WTC11 (cell line): ENCODE results near the gene UNC5A. TPM values are rescaled to one million over a fixed set of nuclear protein-coding genes. Genes with fewer than 3 reads are reported as not detected.
A peak's percentile ranks its signal among the peaks of the same experiment; 100 is the strongest.

Experiments
- ATAC-seq: fragments of 200-7000 bp; cut with Tn5 transposase; 2 replicates; pipeline ENCODE4 v1.10.0; 2021; ENCODE audit warnings: mild to moderate bottlenecking, moderate library complexity
- CTCF ChIA-PET: fragments of 300-600 bp; sonication (Branson Sonifier 250); formaldehyde crosslinking; loops from one replicate; lab custom pipeline; 2021; ENCODE audit warnings: antibody characterized with exemption; lab: Charles Lee
- POLR2A ChIA-PET: fragments of 350-600 bp; sonication (Branson Sonifier 250); formaldehyde crosslinking; loops from one replicate; lab custom pipeline; 2021; ENCODE audit warnings: antibody characterized with exemption; lab: Charles Lee
- DNase-seq: peaks from one replicate; pipeline ENCODE4 v3.0.0; 2021; ENCODE audit warnings: low spot score
- H3K27ac Mint-ChIP-seq: 2 replicates; pipeline ENCODE4 v1.8.0; 2021; ENCODE audit warnings: mixed read lengths
- H3K27me3 Mint-ChIP-seq: 2 replicates; pipeline ENCODE4 v1.8.0; 2021; ENCODE audit warnings: low read depth, mild to moderate bottlenecking, moderate library complexity, mixed read lengths
- H3K36me3 Mint-ChIP-seq: 2 replicates; pipeline ENCODE4 v1.8.0; 2021; ENCODE audit warnings: mixed read lengths
- H3K4me1 Mint-ChIP-seq: 2 replicates; pipeline ENCODE4 v1.8.0; 2022; ENCODE audit warnings: mixed read lengths
- H3K4me3 Mint-ChIP-seq: 2 replicates; pipeline ENCODE4 v1.8.0; 2021; ENCODE audit warnings: mild to moderate bottlenecking, moderate library complexity, mixed read lengths
- H3K9me3 Mint-ChIP-seq: 2 replicates; pipeline ENCODE4 v1.8.0; 2021; ENCODE audit warnings: mixed read lengths
- CBFB ChIP-seq: sonication (generic); formaldehyde crosslinking; IDR thresholded peaks from 2 replicates; pipeline ENCODE4 v1.8.1; 2022; ENCODE audit warnings: mild to moderate bottlenecking, low read depth, missing genetic modification reagents
- CREB1 ChIP-seq: sonication (generic); formaldehyde crosslinking; IDR thresholded peaks from 2 replicates; pipeline ENCODE4 v1.8.0; 2023; ENCODE audit warnings: mild to moderate bottlenecking, missing genetic modification reagents
- GRHL2 ChIP-seq: fragments of 250-450 bp; sonication (Bioruptor Pico); IDR thresholded peaks from 2 replicates; pipeline ENCODE4 v1.8.0; 2022; ENCODE audit warnings: mild to moderate bottlenecking, moderate library complexity; ENCODE audit not compliant: insufficient replicate concordance, severe bottlenecking
- NFYB ChIP-seq: sonication (generic); formaldehyde crosslinking; conservative IDR thresholded peaks from 2 replicates; pipeline ENCODE4 v1.8.0; 2022; ENCODE audit warnings: low read depth, missing genetic modification reagents
- PRDM15 ChIP-seq: sonication (generic); formaldehyde crosslinking; IDR thresholded peaks from 2 replicates; pipeline ENCODE4 v1.8.0; 2022; ENCODE audit warnings: missing genetic modification reagents
- TEAD4 ChIP-seq: sonication (generic); formaldehyde crosslinking; IDR thresholded peaks from 2 replicates; pipeline ENCODE4 v1.8.0; 2022; ENCODE audit warnings: mild to moderate bottlenecking, missing genetic modification reagents
- ZBTB21 ChIP-seq: sonication (generic); formaldehyde crosslinking; IDR thresholded peaks from 2 replicates; pipeline ENCODE4 v1.8.1; 2023; ENCODE audit warnings: mild to moderate bottlenecking, missing genetic modification reagents, borderline replicate concordance
- ZNF121 ChIP-seq: sonication (generic); formaldehyde crosslinking; IDR thresholded peaks from 2 replicates; pipeline ENCODE4 v1.8.0; 2023; ENCODE audit warnings: missing genetic modification reagents
- ZNF232 ChIP-seq: sonication (generic); formaldehyde crosslinking; IDR thresholded peaks from 2 replicates; pipeline ENCODE4 v1.8.0; 2022; ENCODE audit warnings: mild to moderate bottlenecking, missing genetic modification reagents
- total RNA-seq: library from RNA; stranded (reverse); gene quantifications from 3 replicates; pipeline ENCODE4 v1.2.3, GENCODE V29; 2021
- TF ChIP-seq, protein P1 (sequence below): sonication (generic); formaldehyde crosslinking; IDR thresholded peaks from 2 replicates; pipeline ENCODE4 v1.8.1; 2023; ENCODE audit warnings: mild to moderate bottlenecking, missing genetic modification reagents, moderate library complexity
- TF ChIP-seq, protein P2 (sequence below): sonication (generic); formaldehyde crosslinking; IDR thresholded peaks from 2 replicates; pipeline ENCODE4 v1.8.0; 2023; ENCODE audit warnings: missing genetic modification reagents, mild to moderate bottlenecking, borderline replicate concordance
- TF ChIP-seq, protein P3 (sequence below): sonication (generic); formaldehyde crosslinking; IDR thresholded peaks from 2 replicates; pipeline ENCODE4 v1.8.0; 2022; ENCODE audit warnings: mild to moderate bottlenecking, missing genetic modification reagents
- TF ChIP-seq, protein P4 (sequence below): sonication (generic); formaldehyde crosslinking; IDR thresholded peaks from 2 replicates; pipeline ENCODE4 v1.8.0; 2022; ENCODE audit warnings: mild to moderate bottlenecking, missing genetic modification reagents
- TF ChIP-seq, protein P5 (sequence below): sonication (generic); formaldehyde crosslinking; IDR thresholded peaks from 2 replicates; pipeline ENCODE4 v1.8.1; 2023; ENCODE audit warnings: mild to moderate bottlenecking, missing genetic modification reagents

Gene UNC5A
- total RNA-seq, 1 experiment from 2014 or later: 10.2 TPM

GRCh38 chr5:176823869-176824412, 13.6 kb downstream of the UNC5A start:
- Mint-ChIP-seq H3K27ac (no peak overlapping the region), H3K36me3 (no peaks in the 10 kb centered on the region), H3K27me3 (no peaks in the 10 kb centered on the region; the same call in 1 of the 2 replicates), H3K4me1 (peaks cover 9% of the 10 kb centered on the region), H3K4me3 (no peak overlapping the region), H3K9me3 (no peaks in the 10 kb centered on the region)
- TF ChIP-seq TEAD4: no peak
- TF ChIP-seq NFYB (CRISPR knock-in tag): peak; percentile 73
- TF ChIP-seq, protein P1, sequence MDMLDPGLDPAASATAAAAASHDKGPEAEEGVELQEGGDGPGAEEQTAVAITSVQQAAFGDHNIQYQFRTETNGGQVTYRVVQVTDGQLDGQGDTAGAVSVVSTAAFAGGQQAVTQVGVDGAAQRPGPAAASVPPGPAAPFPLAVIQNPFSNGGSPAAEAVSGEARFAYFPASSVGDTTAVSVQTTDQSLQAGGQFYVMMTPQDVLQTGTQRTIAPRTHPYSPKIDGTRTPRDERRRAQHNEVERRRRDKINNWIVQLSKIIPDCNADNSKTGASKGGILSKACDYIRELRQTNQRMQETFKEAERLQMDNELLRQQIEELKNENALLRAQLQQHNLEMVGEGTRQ: peak; percentile 92
- no peak for TF ChIP-seq ZBTB21
- TF ChIP-seq, protein P2, sequence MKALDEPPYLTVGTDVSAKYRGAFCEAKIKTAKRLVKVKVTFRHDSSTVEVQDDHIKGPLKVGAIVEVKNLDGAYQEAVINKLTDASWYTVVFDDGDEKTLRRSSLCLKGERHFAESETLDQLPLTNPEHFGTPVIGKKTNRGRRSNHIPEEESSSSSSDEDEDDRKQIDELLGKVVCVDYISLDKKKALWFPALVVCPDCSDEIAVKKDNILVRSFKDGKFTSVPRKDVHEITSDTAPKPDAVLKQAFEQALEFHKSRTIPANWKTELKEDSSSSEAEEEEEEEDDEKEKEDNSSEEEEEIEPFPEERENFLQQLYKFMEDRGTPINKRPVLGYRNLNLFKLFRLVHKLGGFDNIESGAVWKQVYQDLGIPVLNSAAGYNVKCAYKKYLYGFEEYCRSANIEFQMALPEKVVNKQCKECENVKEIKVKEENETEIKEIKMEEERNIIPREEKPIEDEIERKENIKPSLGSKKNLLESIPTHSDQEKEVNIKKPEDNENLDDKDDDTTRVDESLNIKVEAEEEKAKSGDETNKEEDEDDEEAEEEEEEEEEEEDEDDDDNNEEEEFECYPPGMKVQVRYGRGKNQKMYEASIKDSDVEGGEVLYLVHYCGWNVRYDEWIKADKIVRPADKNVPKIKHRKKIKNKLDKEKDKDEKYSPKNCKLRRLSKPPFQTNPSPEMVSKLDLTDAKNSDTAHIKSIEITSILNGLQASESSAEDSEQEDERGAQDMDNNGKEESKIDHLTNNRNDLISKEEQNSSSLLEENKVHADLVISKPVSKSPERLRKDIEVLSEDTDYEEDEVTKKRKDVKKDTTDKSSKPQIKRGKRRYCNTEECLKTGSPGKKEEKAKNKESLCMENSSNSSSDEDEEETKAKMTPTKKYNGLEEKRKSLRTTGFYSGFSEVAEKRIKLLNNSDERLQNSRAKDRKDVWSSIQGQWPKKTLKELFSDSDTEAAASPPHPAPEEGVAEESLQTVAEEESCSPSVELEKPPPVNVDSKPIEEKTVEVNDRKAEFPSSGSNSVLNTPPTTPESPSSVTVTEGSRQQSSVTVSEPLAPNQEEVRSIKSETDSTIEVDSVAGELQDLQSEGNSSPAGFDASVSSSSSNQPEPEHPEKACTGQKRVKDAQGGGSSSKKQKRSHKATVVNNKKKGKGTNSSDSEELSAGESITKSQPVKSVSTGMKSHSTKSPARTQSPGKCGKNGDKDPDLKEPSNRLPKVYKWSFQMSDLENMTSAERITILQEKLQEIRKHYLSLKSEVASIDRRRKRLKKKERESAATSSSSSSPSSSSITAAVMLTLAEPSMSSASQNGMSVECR: no peak
- no peak for TF ChIP-seq CREB1
- TF ChIP-seq, protein P3, sequence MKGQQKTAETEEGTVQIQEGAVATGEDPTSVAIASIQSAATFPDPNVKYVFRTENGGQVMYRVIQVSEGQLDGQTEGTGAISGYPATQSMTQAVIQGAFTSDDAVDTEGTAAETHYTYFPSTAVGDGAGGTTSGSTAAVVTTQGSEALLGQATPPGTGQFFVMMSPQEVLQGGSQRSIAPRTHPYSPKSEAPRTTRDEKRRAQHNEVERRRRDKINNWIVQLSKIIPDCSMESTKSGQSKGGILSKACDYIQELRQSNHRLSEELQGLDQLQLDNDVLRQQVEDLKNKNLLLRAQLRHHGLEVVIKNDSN (CRISPR knock-in tag): peak; percentile 91
- TF ChIP-seq, protein P4, sequence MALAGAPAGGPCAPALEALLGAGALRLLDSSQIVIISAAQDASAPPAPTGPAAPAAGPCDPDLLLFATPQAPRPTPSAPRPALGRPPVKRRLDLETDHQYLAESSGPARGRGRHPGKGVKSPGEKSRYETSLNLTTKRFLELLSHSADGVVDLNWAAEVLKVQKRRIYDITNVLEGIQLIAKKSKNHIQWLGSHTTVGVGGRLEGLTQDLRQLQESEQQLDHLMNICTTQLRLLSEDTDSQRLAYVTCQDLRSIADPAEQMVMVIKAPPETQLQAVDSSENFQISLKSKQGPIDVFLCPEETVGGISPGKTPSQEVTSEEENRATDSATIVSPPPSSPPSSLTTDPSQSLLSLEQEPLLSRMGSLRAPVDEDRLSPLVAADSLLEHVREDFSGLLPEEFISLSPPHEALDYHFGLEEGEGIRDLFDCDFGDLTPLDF (CRISPR knock-in tag): no peak
- no peak for TF ChIP-seq PRDM15 (CRISPR knock-in tag)
- TF ChIP-seq GRHL2: no peak
- ChIA-PET CTCF (interaction anchor here (0.8 to 1.7 kb wide), 5 partner anchors 42 to 166 kb away, joined by 3 to 10 read pairs (median 4); no protein-coding TSS in a partner anchor), POLR2A (no interaction called here)
- peak; percentile 54 for DNase-seq
- peak; percentile 89 for ATAC-seq

- no peak overlapping the region for H3K27ac Mint-ChIP-seq
- peaks cover 4% of the 10 kb centered on the region for H3K4me1 Mint-ChIP-seq
- DNase-seq (no peak), ATAC-seq (no peak)
- CTCF ChIA-PET: no interaction called here
- POLR2A ChIA-PET: no interaction called here
- H3K4me3 Mint-ChIP-seq: no peak overlapping the region
- H3K36me3 Mint-ChIP-seq: no peaks in the 10 kb centered on the region
- H3K9me3 Mint-ChIP-seq: no peaks in the 10 kb centered on the region
- no peaks in the 10 kb centered on the region; the same call in 1 of the 2 replicates for H3K27me3 Mint-ChIP-seq
- TF ChIP-seq, protein P5, sequence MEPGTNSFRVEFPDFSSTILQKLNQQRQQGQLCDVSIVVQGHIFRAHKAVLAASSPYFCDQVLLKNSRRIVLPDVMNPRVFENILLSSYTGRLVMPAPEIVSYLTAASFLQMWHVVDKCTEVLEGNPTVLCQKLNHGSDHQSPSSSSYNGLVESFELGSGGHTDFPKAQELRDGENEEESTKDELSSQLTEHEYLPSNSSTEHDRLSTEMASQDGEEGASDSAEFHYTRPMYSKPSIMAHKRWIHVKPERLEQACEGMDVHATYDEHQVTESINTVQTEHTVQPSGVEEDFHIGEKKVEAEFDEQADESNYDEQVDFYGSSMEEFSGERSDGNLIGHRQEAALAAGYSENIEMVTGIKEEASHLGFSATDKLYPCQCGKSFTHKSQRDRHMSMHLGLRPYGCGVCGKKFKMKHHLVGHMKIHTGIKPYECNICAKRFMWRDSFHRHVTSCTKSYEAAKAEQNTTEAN (CRISPR knock-in tag): no peak
- TF ChIP-seq ZNF121 (CRISPR knock-in tag) (no peak), ZNF232 (CRISPR knock-in tag) (no peak), CBFB (CRISPR knock-in tag) (no peak)
Observed at GRCh38 chr5:176824604-176825003, 14.2 kb downstream of the UNC5A start.
